Liver (tissue), 9 donors: ENCODE results near the gene RAPGEF1. TPM values are rescaled to one million over a fixed set of nuclear protein-coding genes. Genes with fewer than 3 reads are reported as not detected.

Experiments
- DNase-seq: peaks from one replicate; pipeline ENCODE4 v3.0.0-alpha.2; 2017; ENCODE audit warnings: low spot score
- H3K27ac ChIP-seq, 2 donors: one replicate each; pipeline ENCODE4 v1.7.0; 2013; ENCODE audit warnings: inconsistent platforms in 2 of 2, low read length in 2 of 2, control low read depth in 1 of 2, low read depth in 1 of 2, mild to moderate bottlenecking in 1 of 2
- H3K27me3 ChIP-seq, 4 donors: one replicate each; pipeline versions ENCODE4 v1.6.1 to v1.7.0; 2013; ENCODE audit warnings: low read length in 3 of 4, inconsistent platforms in 1 of 4, mild to moderate bottlenecking in 1 of 4, moderate library complexity in 1 of 4; ENCODE audit not compliant: control insufficient read depth in 4 of 4, insufficient read depth in 4 of 4
- H3K36me3 ChIP-seq, 4 donors: one replicate each; pipeline versions ENCODE4 v1.6.1 to v1.7.0; 2013; ENCODE audit warnings: low read length in 3 of 4, mild to moderate bottlenecking in 3 of 4, low read depth in 1 of 4, moderate library complexity in 1 of 4; ENCODE audit not compliant: control insufficient read depth in 4 of 4, insufficient read depth in 3 of 4
- H3K4me1 ChIP-seq, 4 donors: one replicate each; pipeline versions ENCODE4 v1.6.1 to v1.7.0; 2013; ENCODE audit warnings: low read length in 3 of 4, mild to moderate bottlenecking in 3 of 4, moderate library complexity in 1 of 4; ENCODE audit not compliant: control insufficient read depth in 4 of 4, insufficient read depth in 4 of 4
- H3K4me3 ChIP-seq, 3 donors: one replicate each; pipeline versions ENCODE4 v1.6.1 to v1.7.0; 2013; ENCODE audit warnings: low read length in 3 of 3, control low read depth in 1 of 3, low read depth in 1 of 3, mild to moderate bottlenecking in 1 of 3
- H3K9ac ChIP-seq, 2 donors: one replicate each; pipeline ENCODE4 v1.7.0; 2013; ENCODE audit warnings: low read length in 2 of 2, mild to moderate bottlenecking in 2 of 2, moderate library complexity in 2 of 2, control low read depth in 1 of 2, low read depth in 1 of 2
- H3K9me3 ChIP-seq, 4 donors: one replicate each; pipeline versions ENCODE4 v1.6.1 to v1.7.0; 2013; ENCODE audit warnings: low read length in 3 of 4; ENCODE audit not compliant: control insufficient read depth in 4 of 4
- CTCF ChIP-seq: fragments of 150-350 bp; IDR thresholded peaks from 2 replicates; pipeline ENCODE4 v1.5.1; 2017; ENCODE audit warnings: improper control_type of control experiment, low read depth, low read length; ENCODE audit not compliant: missing input control
- EGR1 ChIP-seq, 2 donors: IDR thresholded peaks; 2 replicates each; pipeline ENCODE4 v1.6.1; 2016 to 2018; ENCODE audit warnings: antibody characterized with exemption in 2 of 2, low read depth in 2 of 2
- FOXA1 ChIP-seq: IDR thresholded peaks from 2 replicates; pipeline ENCODE4 v1.6.1; 2016; ENCODE audit warnings: antibody characterized with exemption
- FOXA2 ChIP-seq: IDR thresholded peaks from 2 replicates; pipeline ENCODE4 v1.6.1; 2016; ENCODE audit warnings: antibody characterized with exemption
- GABPA ChIP-seq, 2 donors: IDR thresholded peaks in 1 of 2; conservative IDR thresholded peaks in 1 of 2; 2 replicates each; pipeline ENCODE4 v1.6.1; 2016; ENCODE audit warnings: antibody characterized with exemption in 2 of 2, mild to moderate bottlenecking in 1 of 2, moderate library complexity in 1 of 2
- HNF4A ChIP-seq, 2 donors: conservative IDR thresholded peaks; 2 replicates each; pipeline ENCODE4 v1.6.1; 2016; ENCODE audit warnings: antibody characterized with exemption in 2 of 2, mild to moderate bottlenecking in 2 of 2
- HNF4G ChIP-seq: IDR thresholded peaks from 2 replicates; pipeline ENCODE4 v1.6.1; 2016; ENCODE audit warnings: antibody characterized with exemption
- JUND ChIP-seq, 2 donors: IDR thresholded peaks; 2 replicates each; pipeline ENCODE4 v1.6.1; 2016; ENCODE audit warnings: antibody characterized with exemption in 2 of 2
- NR2F2 ChIP-seq: IDR thresholded peaks from 2 replicates; pipeline ENCODE4 v1.6.1; 2016; ENCODE audit warnings: antibody characterized with exemption
- RAD21 ChIP-seq, 2 donors: IDR thresholded peaks; 2 replicates each; pipeline ENCODE4 v1.6.1; 2016; ENCODE audit warnings: antibody characterized with exemption in 2 of 2, mild to moderate bottlenecking in 2 of 2
- REST ChIP-seq: IDR thresholded peaks from 2 replicates; pipeline ENCODE4 v1.6.1; 2016; ENCODE audit warnings: antibody characterized with exemption, mild to moderate bottlenecking
- RXRA ChIP-seq, 2 donors: IDR thresholded peaks; 2 replicates each; pipeline ENCODE4 v1.6.1; 2017 to 2018; ENCODE audit warnings: antibody characterized with exemption in 2 of 2, mild to moderate bottlenecking in 1 of 2
- SP1 ChIP-seq: IDR thresholded peaks from 2 replicates; pipeline ENCODE4 v1.6.1; 2018; ENCODE audit warnings: antibody characterized with exemption, mild to moderate bottlenecking
- TAF1 ChIP-seq: conservative IDR thresholded peaks from 2 replicates; pipeline ENCODE4 v1.6.1; 2016; ENCODE audit warnings: antibody characterized with exemption, mild to moderate bottlenecking
- YY1 ChIP-seq: IDR thresholded peaks from 2 replicates; pipeline ENCODE4 v1.6.1; 2016; ENCODE audit warnings: antibody characterized with exemption, mild to moderate bottlenecking
- ZBTB33 ChIP-seq: IDR thresholded peaks from 2 replicates; pipeline ENCODE4 v1.6.1; 2016; ENCODE audit warnings: antibody characterized with exemption
- WGBS: extraction: QIAGEN DNeasy Blood & Tissue Kit; methylation state at CpG from one replicate; pipeline ENCODE4 v1.1.7; 2013; 5-methylcytosine and 5-hydroxymethylcytosine counted together
- polyA plus RNA-seq, 2 donors: library from polyadenylated mRNA; stranded (reverse) in 1 of 2; unstranded in 1 of 2; fragments of 200-250 nt in 1 of 2; fragments of >200 nt in 1 of 2; fragmentation: Nextera tagmentation in 1 of 2; extraction: Ambion mirVana in 1 of 2; gene quantifications; one replicate each; pipeline versions ENCODE4 v1.2.1 to v1.2.3, GENCODE V29; 2013 to 2015
- total RNA-seq, 2 donors: library from RNA; depleted of rRNA; stranded (reverse); fragments of >200 nt; gene quantifications; one replicate each; pipeline ENCODE4 v1.2.3, GENCODE V29; 2014
- TF ChIP-seq, protein P1 (sequence below): IDR thresholded peaks from 2 replicates; pipeline ENCODE4 v1.6.1; 2016; ENCODE audit warnings: antibody characterized with exemption
- TF ChIP-seq, protein P2 (sequence below): IDR thresholded peaks from 2 replicates; pipeline ENCODE4 v1.6.1; 2016; ENCODE audit warnings: antibody characterized with exemption
- donor health status: healthy.
- donor health status: healthy.
- donor health status: healthy.
- donor health status: healthy.
- donor health status: healthy.

Gene RAPGEF1
- total and polyA plus RNA-seq, 4 donors = 5.6 to 19.7 (median 16.8) TPM

GRCh38 chr9:131738293-131739132, 1.4 kb downstream of the RAPGEF1 start:
- peak overlapping the region; percentile 77 to 88 for H3K27ac ChIP-seq
- TF ChIP-seq HNF4A (conservative IDR thresholded peaks at IDR 0.05) (peak in 1 of 2 donors; percentile 13), RXRA (IDR thresholded peaks at IDR 0.05) (peak; percentile 26 to 45), FOXA2 (no peak), RAD21 (IDR thresholded peaks at IDR 0.05) (peak; percentile 9 to 16), YY1 (peak; percentile 34), SP1 (peak; percentile 9)
- peaks cover 25 to 49% (median 42%) of the 10 kb centered on the region in 4 donors for H3K4me1 ChIP-seq
- peak overlapping the region in 2 of 3 donors; percentile 78 to 84 for H3K4me3 ChIP-seq
- no peak for DNase-seq
- no peaks in the 10 kb centered on the region for H3K36me3 ChIP-seq
- no peaks in the 10 kb centered on the region for H3K9me3 ChIP-seq
- H3K27me3 ChIP-seq = no peaks in the 10 kb centered on the region
- peak overlapping the region; percentile 69 to 92 for H3K9ac ChIP-seq
- WGBS = 44% methylated on average over 13 of the region's 13 CpGs

GRCh38 chr9:131737426-131737825, 2.5 kb downstream of the RAPGEF1 start:
- TF ChIP-seq FOXA1 = no peak
- TF ChIP-seq EGR1 (IDR thresholded peaks at IDR 0.05; ENCODE audit: low read depth in 2 of 2) = no peak
- no peak for TF ChIP-seq HNF4G
- no peak for TF ChIP-seq FOXA2
- no peak for TF ChIP-seq HNF4A (conservative IDR thresholded peaks at IDR 0.05)
- no peak for TF ChIP-seq NR2F2
- no peak for TF ChIP-seq REST
- no peak for TF ChIP-seq GABPA (IDR thresholded peaks at IDR 0.05 in 1 of 2, conservative IDR thresholded peaks at IDR 0.05 in 1 of 2)
- no peak for TF ChIP-seq CTCF
- TF ChIP-seq ZBTB33 = no peak
- TF ChIP-seq JUND (IDR thresholded peaks at IDR 0.05) = no peak
- TF ChIP-seq, protein P1, sequence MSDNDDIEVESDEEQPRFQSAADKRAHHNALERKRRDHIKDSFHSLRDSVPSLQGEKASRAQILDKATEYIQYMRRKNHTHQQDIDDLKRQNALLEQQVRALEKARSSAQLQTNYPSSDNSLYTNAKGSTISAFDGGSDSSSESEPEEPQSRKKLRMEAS = no peak
- TF ChIP-seq, protein P2, sequence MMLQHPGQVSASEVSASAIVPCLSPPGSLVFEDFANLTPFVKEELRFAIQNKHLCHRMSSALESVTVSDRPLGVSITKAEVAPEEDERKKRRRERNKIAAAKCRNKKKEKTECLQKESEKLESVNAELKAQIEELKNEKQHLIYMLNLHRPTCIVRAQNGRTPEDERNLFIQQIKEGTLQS = no peak
- no peak for TF ChIP-seq YY1
- TF ChIP-seq TAF1 = no peak
- no peak for TF ChIP-seq RAD21 (IDR thresholded peaks at IDR 0.05)
- no peak for TF ChIP-seq RXRA (IDR thresholded peaks at IDR 0.05)
- no peak for TF ChIP-seq SP1
- Histone ChIP-seq H3K4me3 (no peak overlapping the region), H3K36me3 (no peaks in the 10 kb centered on the region), H3K27ac (no peak overlapping the region), H3K9ac (no peak overlapping the region), H3K9me3 (no peaks in the 10 kb centered on the region), H3K27me3 (no peaks in the 10 kb centered on the region), H3K4me1 (peaks cover 27 to 56% (median 48%) of the 10 kb centered on the region in 4 donors)
- no peak for DNase-seq
- WGBS = 96% methylated on average over 12 of the region's 12 CpGs
